Loucy (cell line): ENCODE results near the gene CASP9.

Experiments used
- H2AFZ ChIP-seq: fragments of 200-600 bp; sonication (generic); 2 replicates; pipeline ENCODE4 v1.6.0; 2016; ENCODE audit warnings: antibody characterized with exemption, mild to moderate bottlenecking, low read length, moderate library complexity
- H3F3A ChIP-seq: fragments of 200-600 bp; 2 replicates; pipeline ENCODE4 v1.6.0; 2016; ENCODE audit warnings: antibody characterized with exemption, low read depth, mild to moderate bottlenecking
- H3K27me3 ChIP-seq: fragments of 200-600 bp; sonication (generic); 2 replicates; pipeline ENCODE4 v1.6.1; 2014; ENCODE audit warnings: low read length, mild to moderate bottlenecking; ENCODE audit not compliant: insufficient read depth, poor library complexity, severe bottlenecking
- H3K36me3 ChIP-seq: fragments of 200-600 bp; sonication (generic); 2 replicates; pipeline ENCODE4 v1.6.1; 2016; ENCODE audit warnings: low read length; ENCODE audit not compliant: insufficient read depth
- H3K4me1 ChIP-seq: fragments of 200-600 bp; sonication (generic); 2 replicates; pipeline ENCODE4 v1.5.1; 2014; ENCODE audit warnings: low read length, mild to moderate bottlenecking; ENCODE audit not compliant: insufficient read depth, poor library complexity, severe bottlenecking
- H3K4me2 ChIP-seq: fragments of 200-600 bp; sonication (generic); 2 replicates; pipeline ENCODE4 v1.6.0; 2014; ENCODE audit warnings: antibody characterized with exemption, low read length, low read depth, mild to moderate bottlenecking; ENCODE audit not compliant: poor library complexity, severe bottlenecking
- H3K4me3 ChIP-seq: fragments of 200-600 bp; sonication (generic); 2 replicates; pipeline ENCODE4 v1.5.1; 2014; ENCODE audit warnings: low read length, mild to moderate bottlenecking, mixed read lengths; ENCODE audit not compliant: poor library complexity, severe bottlenecking
- H3K79me2 ChIP-seq: fragments of 200-600 bp; sonication (generic); 2 replicates; pipeline ENCODE4 v1.6.1; 2014; ENCODE audit warnings: low read length; ENCODE audit not compliant: insufficient read depth
- H3K9ac ChIP-seq: fragments of 200-600 bp; sonication (generic); 2 replicates; pipeline ENCODE4 v1.6.0; 2014; ENCODE audit warnings: mild to moderate bottlenecking, low read depth, low read length, moderate library complexity; ENCODE audit not compliant: poor library complexity, severe bottlenecking
- H3K9me2 ChIP-seq: fragments of 200-600 bp; sonication (generic); replicated peaks from 2 replicates; pipeline ENCODE4 v1.6.1; 2016; ENCODE audit warnings: low read depth, low read length, mixed read lengths
- H3K9me3 ChIP-seq: fragments of 200-600 bp; sonication (generic); 2 replicates; pipeline ENCODE4 v1.6.1; 2014; ENCODE audit warnings: mild to moderate bottlenecking, antibody characterized with exemption, low read length, low read depth; ENCODE audit not compliant: insufficient read depth
- H4K20me1 ChIP-seq: fragments of 200-600 bp; sonication (generic); 2 replicates; pipeline ENCODE4 v1.6.0; 2014; ENCODE audit warnings: antibody characterized with exemption, low read length, mild to moderate bottlenecking; ENCODE audit not compliant: insufficient read depth, poor library complexity, severe bottlenecking
- EZH2phosphoT487 ChIP-seq: fragments of 200-600 bp; IDR thresholded peaks from 2 replicates; pipeline ENCODE4 v1.6.1; 2018; ENCODE audit warnings: antibody characterized with exemption, mild to moderate bottlenecking, moderate library complexity, borderline replicate concordance
- TF ChIP-seq, protein P1 (sequence below): fragments of 200-600 bp; sonication (generic); conservative IDR thresholded peaks from 2 replicates; pipeline ENCODE4 v1.5.1; 2014; ENCODE audit warnings: mild to moderate bottlenecking, antibody characterized with exemption, low read length

Gene CASP9

GRCh38 chr1:15540186-15540585, 16.2 kb upstream of the CASP9 start:
- H3F3A ChIP-seq: no peaks in the 10 kb centered on the region
- H3K9me2 ChIP-seq: no peaks in the 10 kb centered on the region
- H3K9ac ChIP-seq: no peak overlapping the region
- no peak overlapping the region for H2AFZ ChIP-seq
- no peak overlapping the region for H3K4me2 ChIP-seq
- no peaks in the 10 kb centered on the region for H3K4me1 ChIP-seq
- peaks cover 3% of the 10 kb centered on the region; the same call in 1 of the 2 replicates for H3K36me3 ChIP-seq
- H3K4me3 ChIP-seq: no peak overlapping the region
- TF ChIP-seq EZH2phosphoT487: no peak
- TF ChIP-seq, protein P1, sequence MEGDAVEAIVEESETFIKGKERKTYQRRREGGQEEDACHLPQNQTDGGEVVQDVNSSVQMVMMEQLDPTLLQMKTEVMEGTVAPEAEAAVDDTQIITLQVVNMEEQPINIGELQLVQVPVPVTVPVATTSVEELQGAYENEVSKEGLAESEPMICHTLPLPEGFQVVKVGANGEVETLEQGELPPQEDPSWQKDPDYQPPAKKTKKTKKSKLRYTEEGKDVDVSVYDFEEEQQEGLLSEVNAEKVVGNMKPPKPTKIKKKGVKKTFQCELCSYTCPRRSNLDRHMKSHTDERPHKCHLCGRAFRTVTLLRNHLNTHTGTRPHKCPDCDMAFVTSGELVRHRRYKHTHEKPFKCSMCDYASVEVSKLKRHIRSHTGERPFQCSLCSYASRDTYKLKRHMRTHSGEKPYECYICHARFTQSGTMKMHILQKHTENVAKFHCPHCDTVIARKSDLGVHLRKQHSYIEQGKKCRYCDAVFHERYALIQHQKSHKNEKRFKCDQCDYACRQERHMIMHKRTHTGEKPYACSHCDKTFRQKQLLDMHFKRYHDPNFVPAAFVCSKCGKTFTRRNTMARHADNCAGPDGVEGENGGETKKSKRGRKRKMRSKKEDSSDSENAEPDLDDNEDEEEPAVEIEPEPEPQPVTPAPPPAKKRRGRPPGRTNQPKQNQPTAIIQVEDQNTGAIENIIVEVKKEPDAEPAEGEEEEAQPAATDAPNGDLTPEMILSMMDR: no peak
- no peaks in the 10 kb centered on the region for H4K20me1 ChIP-seq
- H3K27me3 ChIP-seq: no peaks in the 10 kb centered on the region
- H3K9me3 ChIP-seq: no peaks in the 10 kb centered on the region
- H3K79me2 ChIP-seq: no peaks in the 10 kb centered on the region

DNA sequence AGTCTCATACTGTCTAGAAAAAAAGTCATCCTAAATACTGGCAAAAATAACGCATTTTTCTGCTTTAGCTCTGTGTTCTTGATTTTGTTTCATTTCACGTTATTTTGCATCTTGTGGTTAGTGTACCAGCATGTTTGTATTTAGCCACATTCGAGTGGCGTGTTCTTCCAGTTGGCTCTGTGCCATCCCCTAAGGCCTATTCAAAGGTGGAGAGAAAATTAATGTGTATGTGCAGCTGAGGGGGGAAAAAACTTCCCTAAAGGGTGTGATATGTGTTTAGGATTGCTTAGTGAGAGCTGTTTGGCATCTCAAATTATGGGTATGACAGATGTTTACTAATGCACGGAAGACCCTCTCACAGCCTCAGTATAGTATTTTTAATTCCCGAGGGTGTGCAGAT, 14.8 kb upstream of the CASP9 start:
- TF ChIP-seq, protein P1: no peak
- TF ChIP-seq EZH2phosphoT487: no peak
- Histone ChIP-seq H3K79me2 (no peaks in the 10 kb centered on the region), H4K20me1 (no peaks in the 10 kb centered on the region), H3K27me3 (no peaks in the 10 kb centered on the region), H3K4me2 (no peak overlapping the region), H3K36me3 (peaks cover 3% of the 10 kb centered on the region; the same call in 1 of the 2 replicates), H2AFZ (no peak overlapping the region), H3K9me3 (no peaks in the 10 kb centered on the region), H3K9ac (no peak overlapping the region), H3K4me3 (no peak overlapping the region), H3K4me1 (no peaks in the 10 kb centered on the region), H3F3A (no peaks in the 10 kb centered on the region), H3K9me2 (no peaks in the 10 kb centered on the region)

DNA sequence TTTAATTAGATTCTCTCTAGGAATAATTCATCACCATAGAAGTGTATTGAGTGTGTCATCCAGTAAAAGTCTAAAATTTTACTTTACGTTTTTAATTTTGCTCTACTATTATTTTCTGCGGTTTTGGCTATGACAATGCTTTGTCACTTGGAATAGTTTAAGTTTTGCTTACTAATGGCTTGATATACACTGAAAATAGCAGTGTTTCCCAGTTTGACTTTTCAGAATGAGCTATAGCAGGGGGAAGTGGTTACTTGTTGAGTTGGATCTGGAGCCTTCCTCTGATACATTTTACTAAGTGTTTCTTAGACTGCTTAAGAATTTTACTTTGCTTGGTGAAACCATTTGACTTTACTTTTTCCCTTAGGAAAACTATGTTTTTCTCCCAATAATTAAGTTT, 7.7 kb upstream of the CASP9 start:
- no peaks in the 10 kb centered on the region for H3K9me3 ChIP-seq
- no peak overlapping the region for H2AFZ ChIP-seq
- H3K36me3 ChIP-seq: no peaks in the 10 kb centered on the region
- H3K4me1 ChIP-seq: peaks cover 10% of the 10 kb centered on the region
- no peaks in the 10 kb centered on the region for H3K27me3 ChIP-seq
- H3K9me2 ChIP-seq: no peaks in the 10 kb centered on the region
- H3K4me2 ChIP-seq: no peak overlapping the region
- H4K20me1 ChIP-seq: peaks cover 4% of the 10 kb centered on the region
- peaks cover 13% of the 10 kb centered on the region for H3K79me2 ChIP-seq
- TF ChIP-seq, protein P1: no peak
- TF ChIP-seq EZH2phosphoT487: no peak
- no peaks in the 10 kb centered on the region for H3F3A ChIP-seq
- no peak overlapping the region for H3K4me3 ChIP-seq
- no peak overlapping the region for H3K9ac ChIP-seq
